SK-N-SH (cell line): ENCODE data around the gene MAP2. TPM values are rescaled to one million over a fixed set of nuclear protein-coding genes. Genes with fewer than 3 reads are reported as not detected.

ENCODE experiments used
- CTCF ChIA-PET: fragments of 300-600, 350-600 bp; formaldehyde crosslinking; extraction: SDS; loops from one replicate; lab custom pipeline; 2021; lab: Yijun Ruan, JAX
- POLR2A ChIA-PET: fragments of 350-600 bp; sonication (Branson Sonifier 250); formaldehyde crosslinking; extraction: SDS; loops from one replicate; lab custom pipeline; 2020; ENCODE audit warnings: antibody characterized with exemption, inconsistent platforms; lab: Yijun Ruan, JAX
- DNase-seq: peaks from one replicate; pipeline ENCODE4 v3.0.0; 2012
- H2AFZ ChIP-seq: fragments of 200-600 bp; sonication (generic); 2 replicates; pipeline ENCODE4 v1.8.1; 2016; ENCODE audit warnings: antibody characterized with exemption, mild to moderate bottlenecking, low read depth
- H3F3A ChIP-seq: fragments of 200-600 bp; sonication (generic); replicated peaks from 2 replicates; pipeline ENCODE3; 2016; ENCODE audit warnings: antibody characterized with exemption, mild to moderate bottlenecking; ENCODE audit not compliant: insufficient read depth
- H3K27ac ChIP-seq, 2 experiments: fragments of 200-500 bp in 1 of 2; fragments of 200-600 bp in 1 of 2; sonication (Bioruptor generic) in 1 of 2; sonication (generic), shearing (Covaris generic) in 1 of 2; 2 replicates each; pipeline versions ENCODE4 v1.5.1 to v1.6.1; 2014 to 2016; ENCODE audit warnings: low read depth in 2 of 2, inconsistent platforms in 1 of 2, low read length in 1 of 2, mild to moderate bottlenecking in 1 of 2, mixed read lengths in 1 of 2
- H3K27me3 ChIP-seq: fragments of 200-600 bp; sonication (generic), shearing (Covaris generic); 2 replicates; pipeline ENCODE4 v1.6.1; 2016; ENCODE audit warnings: mixed run types; ENCODE audit not compliant: insufficient read depth
- H3K36me3 ChIP-seq, 2 experiments: fragments of 200-500 bp in 1 of 2; fragments of 200-600 bp in 1 of 2; sonication (Bioruptor generic) in 1 of 2; sonication (generic) in 1 of 2; replicated peaks in 1 of 2; 2 replicates each; pipeline versions ENCODE3 to v1.5.1; 2014 to 2016; ENCODE audit warnings: low read length in 1 of 2, mild to moderate bottlenecking in 1 of 2; ENCODE audit not compliant: insufficient read depth in 2 of 2, control insufficient read depth in 1 of 2
- H3K4me1 ChIP-seq, 2 experiments: fragments of 200-500 bp in 1 of 2; fragments of 200-600 bp in 1 of 2; sonication (Bioruptor generic) in 1 of 2; sonication (generic), shearing (Covaris generic) in 1 of 2; 2 replicates each; pipeline versions ENCODE4 v1.5.1 to v1.6.1; 2014 to 2016; ENCODE audit warnings: low read depth in 1 of 2, low read length in 1 of 2, mixed run types in 1 of 2; ENCODE audit not compliant: insufficient read depth in 2 of 2, control insufficient read depth in 1 of 2
- H3K4me2 ChIP-seq: fragments of 200-600 bp; sonication (generic), shearing (Covaris generic); 2 replicates; pipeline ENCODE4 v1.6.1; 2017; ENCODE audit warnings: mixed run types
- H3K4me3 ChIP-seq, 2 experiments: fragments of 200-500 bp in 1 of 2; fragments of 200-600 bp in 1 of 2; sonication (Bioruptor generic) in 1 of 2; sonication (generic), shearing (Covaris generic) in 1 of 2; 2 replicates each; pipeline versions ENCODE4 v1.5.1 to v1.8.1; 2014 to 2016; ENCODE audit warnings: low read depth in 2 of 2, inconsistent platforms in 1 of 2, low read length in 1 of 2, mild to moderate bottlenecking in 1 of 2, mixed read lengths in 1 of 2, moderate library complexity in 1 of 2
- H3K79me2 ChIP-seq: fragments of 200-600 bp; sonication (generic); 2 replicates; pipeline ENCODE4 v1.8.1; 2017; ENCODE audit warnings: mild to moderate bottlenecking; ENCODE audit not compliant: insufficient read depth
- H3K9ac ChIP-seq: fragments of 200-600 bp; sonication (generic); 2 replicates; pipeline ENCODE4 v1.6.1; 2017; ENCODE audit warnings: mixed run types
- H3K9me2 ChIP-seq: fragments of 200-600 bp; sonication (generic); 2 replicates; pipeline ENCODE4 v1.6.1; 2017; ENCODE audit warnings: mixed run types
- H3K9me3 ChIP-seq: fragments of 200-600 bp; sonication (generic); 2 replicates; pipeline ENCODE4 v1.6.1; 2017; ENCODE audit warnings: mixed run types, mild to moderate bottlenecking, moderate library complexity
- H4K20me1 ChIP-seq: fragments of 200-600 bp; sonication (generic); 2 replicates; pipeline ENCODE4 v1.6.1; 2017; ENCODE audit warnings: mild to moderate bottlenecking, mixed run types; ENCODE audit not compliant: insufficient read depth
- CHD2 ChIP-seq: fragments of 150-350 bp; IDR thresholded peaks from 2 replicates; pipeline ENCODE4 v1.6.1; 2018; ENCODE audit warnings: low read length; ENCODE audit not compliant: partially characterized antibody
- ELF1 ChIP-seq: IDR thresholded peaks from 2 replicates; pipeline ENCODE4 v1.4.0; 2012
- EP300 ChIP-seq, 2 experiments: IDR thresholded peaks; 2 replicates each; pipeline versions ENCODE4 v1.4.0 to v1.6.1; 2012; ENCODE audit warnings: borderline replicate concordance in 1 of 2, low read depth in 1 of 2, low read length in 1 of 2
- EZH2phosphoT487 ChIP-seq: fragments of 200-600 bp; sonication (generic); IDR thresholded peaks from 2 replicates; pipeline ENCODE4 v1.6.1; 2017; ENCODE audit warnings: low read depth, mixed run types, mild to moderate bottlenecking, antibody characterized with exemption, moderate library complexity, borderline replicate concordance
- FOXJ3 ChIP-seq: sonication (generic); formaldehyde crosslinking; IDR thresholded peaks from 2 replicates; pipeline ENCODE4 v1.5.1; 2020; ENCODE audit warnings: mild to moderate bottlenecking, missing genetic modification reagents
- FOXM1 ChIP-seq: IDR thresholded peaks from 2 replicates; pipeline ENCODE4 v1.4.0; 2012; ENCODE audit warnings: low read depth, mild to moderate bottlenecking
- GABPA ChIP-seq: IDR thresholded peaks from 2 replicates; pipeline ENCODE4 v1.4.0; 2012; ENCODE audit warnings: low read depth, mild to moderate bottlenecking
- IRF3 ChIP-seq: fragments of 150-350 bp; IDR thresholded peaks from 2 replicates; pipeline ENCODE4 v1.6.1; 2016; ENCODE audit warnings: mild to moderate bottlenecking, low read depth, low read length
- JUND ChIP-seq: IDR thresholded peaks from 2 replicates; pipeline ENCODE4 v1.4.0; 2012
- MXI1 ChIP-seq: IDR thresholded peaks from 2 replicates; pipeline ENCODE4 v1.6.1; 2012; ENCODE audit warnings: mild to moderate bottlenecking, low read depth, low read length, improper control_type of control experiment
- NFIC ChIP-seq: IDR thresholded peaks from 2 replicates; pipeline ENCODE4 v1.4.0; 2012; ENCODE audit warnings: borderline replicate concordance
- NRF1 ChIP-seq: IDR thresholded peaks from 2 replicates; pipeline ENCODE4 v1.6.1; 2012; ENCODE audit warnings: low read depth, mild to moderate bottlenecking, low read length
- POLR2AphosphoS5 ChIP-seq: IDR thresholded peaks from 2 replicates; pipeline ENCODE4 v1.6.1; 2012; ENCODE audit warnings: low read depth, low read length
- RAD21 ChIP-seq: IDR thresholded peaks from 2 replicates; pipeline ENCODE4 v1.6.1; 2012; ENCODE audit warnings: mild to moderate bottlenecking, low read length
- RFX5 ChIP-seq: IDR thresholded peaks from 2 replicates; pipeline ENCODE4 v1.6.1; 2012; ENCODE audit warnings: mild to moderate bottlenecking, improper control_type of control experiment, low read length
- RXRA ChIP-seq: IDR thresholded peaks from 2 replicates; pipeline ENCODE4 v1.4.0; 2012; ENCODE audit warnings: low read depth, mild to moderate bottlenecking, borderline replicate concordance
- TAF1 ChIP-seq: IDR thresholded peaks from 2 replicates; pipeline ENCODE4 v1.6.1; 2012; ENCODE audit warnings: low read depth, mild to moderate bottlenecking, low read length, moderate library complexity, borderline replicate concordance
- TEAD4 ChIP-seq: IDR thresholded peaks from 2 replicates; pipeline ENCODE4 v1.4.0; 2012; ENCODE audit warnings: mild to moderate bottlenecking, borderline replicate concordance; ENCODE audit not compliant: insufficient read depth
- YY1 ChIP-seq: IDR thresholded peaks from 2 replicates; pipeline ENCODE4 v1.4.0; 2012; ENCODE audit warnings: low read depth, mild to moderate bottlenecking
- WGBS: methylation state at CpG from one replicate; pipeline ENCODE4 v1.1.6; 2017; ENCODE audit warnings: low lambda C conversion rate; 5-methylcytosine and 5-hydroxymethylcytosine counted together
- polyA plus RNA-seq, 3 experiments: library from polyadenylated mRNA; depleted of rRNA; stranded (reverse); fragments of >200 nt; gene quantifications; 2 replicates each; pipeline ENCODE4 v1.2.3, GENCODE V29; 2012
- TF ChIP-seq, protein P1 (sequence below): IDR thresholded peaks from 2 replicates; pipeline ENCODE4 v1.4.0; 2012; ENCODE audit warnings: low read depth, borderline replicate concordance
- TF ChIP-seq, protein P2 (sequence below): IDR thresholded peaks from 2 replicates; pipeline ENCODE4 v1.4.0; 2012; ENCODE audit warnings: low read depth, borderline replicate concordance

The MAP2 gene
- polyA plus RNA-seq, 1 of the 3 experiments (the other 2 are of a cell fraction) = 7.8 TPM

- peak; percentile 9 for DNase-seq
- Histone ChIP-seq H3K9me2 (no peaks in the 10 kb centered on the region), H3K27me3 (no peaks in the 10 kb centered on the region), H4K20me1 (no peaks in the 10 kb centered on the region), H3K79me2 (peaks cover 5% of the 10 kb centered on the region; the same call in 1 of the 2 replicates), H3K4me1 (peaks cover 0 to 4% of the 10 kb centered on the region in 2 experiments; a peak in 3 of 4 replicates), H3K4me2 (peak overlapping the region; percentile 58), H3K36me3 (no peaks in the 10 kb centered on the region), H3K9me3 (no peaks in the 10 kb centered on the region), H2AFZ (no peak overlapping the region), H3K27ac (peak overlapping the region in 1 of 2 experiments; percentile 45; a peak in 1 of 4 replicates), H3K9ac (no peak overlapping the region), H3F3A (no peaks in the 10 kb centered on the region), H3K4me3 (0 out of 4 replicates have a peak overlapping the region, but pooled peaks of 1 of the 2 experiments have one; percentile 30)
- CTCF ChIA-PET = interaction anchor here (0.9 to 7.0 kb wide), 15 partner anchors 16 to 773 kb away, joined by 3 to 135 read pairs (median 10); partner anchors contain the start of gene UNC80
- POLR2A ChIA-PET = no interaction called here
- TF ChIP-seq GABPA (no peak), RAD21 (no peak), NFIC (0 out of 2 replicates have a peak, but pooled peaks have one; percentile 17), CHD2 (no peak), MXI1 (no peak), JUND (0 out of 2 replicates have a peak, but pooled peaks have one; percentile 4)
- TF ChIP-seq, protein P1, sequence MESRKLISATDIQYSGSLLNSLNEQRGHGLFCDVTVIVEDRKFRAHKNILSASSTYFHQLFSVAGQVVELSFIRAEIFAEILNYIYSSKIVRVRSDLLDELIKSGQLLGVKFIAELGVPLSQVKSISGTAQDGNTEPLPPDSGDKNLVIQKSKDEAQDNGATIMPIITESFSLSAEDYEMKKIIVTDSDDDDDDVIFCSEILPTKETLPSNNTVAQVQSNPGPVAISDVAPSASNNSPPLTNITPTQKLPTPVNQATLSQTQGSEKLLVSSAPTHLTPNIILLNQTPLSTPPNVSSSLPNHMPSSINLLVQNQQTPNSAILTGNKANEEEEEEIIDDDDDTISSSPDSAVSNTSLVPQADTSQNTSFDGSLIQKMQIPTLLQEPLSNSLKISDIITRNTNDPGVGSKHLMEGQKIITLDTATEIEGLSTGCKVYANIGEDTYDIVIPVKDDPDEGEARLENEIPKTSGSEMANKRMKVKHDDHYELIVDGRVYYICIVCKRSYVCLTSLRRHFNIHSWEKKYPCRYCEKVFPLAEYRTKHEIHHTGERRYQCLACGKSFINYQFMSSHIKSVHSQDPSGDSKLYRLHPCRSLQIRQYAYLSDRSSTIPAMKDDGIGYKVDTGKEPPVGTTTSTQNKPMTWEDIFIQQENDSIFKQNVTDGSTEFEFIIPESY = no peak
- TF ChIP-seq, protein P2, sequence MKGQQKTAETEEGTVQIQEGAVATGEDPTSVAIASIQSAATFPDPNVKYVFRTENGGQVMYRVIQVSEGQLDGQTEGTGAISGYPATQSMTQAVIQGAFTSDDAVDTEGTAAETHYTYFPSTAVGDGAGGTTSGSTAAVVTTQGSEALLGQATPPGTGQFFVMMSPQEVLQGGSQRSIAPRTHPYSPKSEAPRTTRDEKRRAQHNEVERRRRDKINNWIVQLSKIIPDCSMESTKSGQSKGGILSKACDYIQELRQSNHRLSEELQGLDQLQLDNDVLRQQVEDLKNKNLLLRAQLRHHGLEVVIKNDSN = no peak
These were observed 2.6 kb downstream of the MAP2 start for GRCh38 chr2:209426432-209426831.

- no peaks in the 10 kb centered on the region for H3K9me3 ChIP-seq
- H3F3A ChIP-seq = no peaks in the 10 kb centered on the region
- CTCF ChIA-PET = interaction anchor here (0.7 to 2.4 kb wide), 3 partner anchors 97 to 530 kb away, joined by 3 to 8 read pairs (median 3); no protein-coding TSS in a partner anchor
- H3K9ac ChIP-seq = no peak overlapping the region
- no peaks in the 10 kb centered on the region for H4K20me1 ChIP-seq
- no peak overlapping the region; a peak in 2 of 4 replicates for H3K27ac ChIP-seq
- H3K79me2 ChIP-seq = no peaks in the 10 kb centered on the region
- no peaks in the 10 kb centered on the region for H3K36me3 ChIP-seq
- H3K4me3 ChIP-seq = no peak overlapping the region
- DNase-seq = no peak
- WGBS = 38% methylated on average over 3 of the region's 3 CpGs
- no peaks in the 10 kb centered on the region for H3K9me2 ChIP-seq
- H3K27me3 ChIP-seq = no peaks in the 10 kb centered on the region
- no peaks in the 10 kb centered on the region; a peak in 1 of 4 replicates for H3K4me1 ChIP-seq
- H3K4me2 ChIP-seq = no peak overlapping the region
- POLR2A ChIA-PET = no interaction called here
- no peak overlapping the region for H2AFZ ChIP-seq
- no peak; the same call in 1 of the 2 replicates for TF ChIP-seq NFIC
- TF ChIP-seq TAF1 = no peak
- TF ChIP-seq CHD2 = no peak
- no peak for TF ChIP-seq EP300 (IDR thresholded peaks at IDR 0.05; ENCODE audit: borderline replicate concordance in 1 of 2, low read depth in 1 of 2, low read length in 1 of 2)
- no peak for TF ChIP-seq POLR2AphosphoS5
- TF ChIP-seq JUND = no peak
- TF ChIP-seq ELF1 = no peak
- TF ChIP-seq FOXM1 = no peak
- TF ChIP-seq NRF1 = no peak
- TF ChIP-seq YY1 = no peak
- no peak for TF ChIP-seq IRF3
- TF ChIP-seq, protein P2 = no peak
- TF ChIP-seq RXRA = no peak
- TF ChIP-seq FOXJ3 (CRISPR knock-in tag) = no peak
- no peak for TF ChIP-seq EZH2phosphoT487
- TF ChIP-seq RFX5 = no peak
- no peak for TF ChIP-seq TEAD4
These were observed 7.9 kb downstream of the MAP2 start for GRCh38 chr2:209431701-209432100.
